ENCODE data around the gene ZFYVE27. TPM values are rescaled to one million over a fixed set of nuclear protein-coding genes. Genes with fewer than 3 reads are reported as not detected.

Gene ZFYVE27
- total RNA-seq, 2 donors from 2014 or later: 14.8 to 32.6 TPM

- ATAC-seq: no peak
- intact Hi-C loops (cut with DNase I): no loop called here
- TF ChIP-seq CTCF (IDR thresholded peaks at IDR 0.05) (no peak), POLR2A (IDR thresholded peaks at IDR 0.05) (no peak)
- DNase-seq: no peak
- no peaks in the 10 kb centered on the region for H3K27me3 ChIP-seq
- H3K36me3 ChIP-seq (replicated peaks in 1 of 2; ENCODE audit: insufficient read depth in 1 of 2, low read depth in 2 of 2): no peaks in the 10 kb centered on the region
- H3K27ac ChIP-seq: peak overlapping the region; percentile 54 to 89 (median 86)
- H3K4me1 ChIP-seq: peaks cover 82% of the 10 kb centered on the region
- 54 to 61% methylated on average over 5 of the region's 5 CpGs for WGBS, 2 donors
- no peaks in the 10 kb centered on the region for H3K9me3 ChIP-seq
- H3K4me3 ChIP-seq: peak overlapping the region in 1 of 2 donors; percentile 28
These were observed 33.3 kb downstream of the ZFYVE27 start for GRCh38 chr10:97770255-97770654.

GRCh38 chr10:97771055-97771891 is 34.3 kb downstream of the ZFYVE27 start:
- DNase-seq: peak in 2 of 4 donors; percentile 52 to 58
- intact Hi-C loops (cut with DNase I): no loop called here

GRCh38 chr10:97771913-97772823 is 35.2 kb downstream of the ZFYVE27 start, which contains the start of gene SFRP5:
TSS of gene SFRP5 (minus strand) at chr10:97771999. CDS start at chr10:97771833, 166 bp downstream.
- TF ChIP-seq POLR2A (IDR thresholded peaks at IDR 0.05) (peak; percentile 25 to 83 (median 65)), CTCF (IDR thresholded peaks at IDR 0.05) (peak in 1 of 7 experiments; percentile 6)
- ATAC-seq: peak; percentile 65

More at GRCh38 chr10:97771055-97771891, 34.3 kb downstream of the ZFYVE27 start:
- no peaks in the 10 kb centered on the region for H3K27me3 ChIP-seq
- 2 to 3% methylated on average over 15 to 79 of the region's 90 CpGs for WGBS, 2 donors
- peak overlapping the region; percentile 54 to 89 (median 86) for H3K27ac ChIP-seq
- H3K36me3 ChIP-seq (replicated peaks in 1 of 2; ENCODE audit: insufficient read depth in 1 of 2, low read depth in 2 of 2): no peaks in the 10 kb centered on the region
- H3K9me3 ChIP-seq: no peaks in the 10 kb centered on the region
- H3K4me3 ChIP-seq: peak overlapping the region in 1 of 2 donors; percentile 28
- TF ChIP-seq POLR2A (IDR thresholded peaks at IDR 0.05) (peak in 1 of 3 donors; percentile 48), CTCF (IDR thresholded peaks at IDR 0.05) (peak in 2 of 7 experiments; percentile 15 to 16)
- ATAC-seq: peak; percentile 30
- H3K4me1 ChIP-seq: peaks cover 85% of the 10 kb centered on the region

GRCh38 chr10:97773096-97773495 is 36.2 kb downstream of the ZFYVE27 start:
- Histone ChIP-seq H3K9me3 (no peaks in the 10 kb centered on the region), H3K4me3 (no peak overlapping the region), H3K36me3 (replicated peaks in 1 of 2; ENCODE audit: insufficient read depth in 1 of 2, low read depth in 2 of 2) (no peaks in the 10 kb centered on the region), H3K4me1 (peaks cover 92% of the 10 kb centered on the region), H3K27me3 (no peaks in the 10 kb centered on the region), H3K27ac (peak overlapping the region; percentile 54 to 89 (median 86))
- TF ChIP-seq CTCF (IDR thresholded peaks at IDR 0.05) (no peak), POLR2A (IDR thresholded peaks at IDR 0.05) (peak in 1 of 3 donors; percentile 9)
- intact Hi-C loops (cut with DNase I): no loop called here
- no peak for DNase-seq
- WGBS, 2 donors: 77 to 80% methylated on average over 1 of the region's 1 CpG
- no peak for ATAC-seq

More at GRCh38 chr10:97771913-97772823, 35.2 kb downstream of the ZFYVE27 start, which contains the start of gene SFRP5:
- Histone ChIP-seq H3K4me1 (peaks cover 92% of the 10 kb centered on the region), H3K4me3 (peak within 1 kb of the TSS in 1 of 2 donors; percentile 28), H3K9me3 (no peaks in the 10 kb centered on the region), H3K36me3 (replicated peaks in 1 of 2; ENCODE audit: insufficient read depth in 1 of 2, low read depth in 2 of 2) (no peaks in the 10 kb centered on the region), H3K27me3 (no peaks in the 10 kb centered on the region), H3K27ac (peak within 1 kb of the TSS; percentile 54 to 89 (median 86))
- DNase-seq: peak; percentile 58 to 75 (median 66)
- WGBS, 2 donors: 2 to 3% methylated on average over 24 to 40 of the region's 44 CpGs
- intact Hi-C loops (cut with DNase I): no loop called here

All from body of pancreas (tissue), 4 donors.